Adipose tissue (tissue), 3 donors: ENCODE results near the gene RAB44. TPM values are rescaled to one million over a fixed set of nuclear protein-coding genes. Genes with fewer than 3 reads are reported as not detected.

Experiments used
- H3K27ac ChIP-seq: one replicate; pipeline ENCODE4 v1.5.1; 2013; ENCODE audit warnings: low read depth, low read length
- WGBS, 3 donors: extraction: QIAGEN DNeasy Blood & Tissue Kit; methylation state at CpG; one replicate each; pipeline ENCODE4 v1.1.7; 2013; 5-methylcytosine and 5-hydroxymethylcytosine counted together
- polyA plus RNA-seq, 3 donors: library from polyadenylated mRNA; stranded (reverse); fragments of 200-250 nt; gene quantifications; one replicate each; pipeline ENCODE4 v1.2.3, GENCODE V29; 2013
- donor health status: healthy with polysubstance abuse.
- donor health status: Bipolar disorder and iron deficiency.
- donor health status: healthy.

Gene RAB44
- polyA plus RNA-seq, 3 donors: 0.07 to 0.19 (median 0.11) TPM

- H3K27ac ChIP-seq: no peak overlapping the region
- WGBS, 3 donors: 92 to 99% (median 97%) methylated on average over 6 of the region's 6 CpGs
These were observed 13.2 kb upstream of the RAB44 start for GRCh38 chr6:36684447-36684812.

GRCh38 chr6:36685166-36685924 is 12.3 kb upstream of the RAB44 start:
- 62 to 83% (median 67%) methylated on average over 20 of the region's 20 CpGs for WGBS, 3 donors
- no peak overlapping the region for H3K27ac ChIP-seq

- WGBS, 3 donors: 52 to 79% (median 55%) methylated on average over 11 of the region's 11 CpGs
- H3K27ac ChIP-seq: no peak overlapping the region
These were observed 11.5 kb upstream of the RAB44 start for GRCh38 chr6:36685926-36686667.

GRCh38 chr6:36686668-36687513 is 10.7 kb upstream of the RAB44 start:
- WGBS, 3 donors: 92 to 95% (median 94%) methylated on average over 10 of the region's 10 CpGs
- no peak overlapping the region for H3K27ac ChIP-seq

DNA sequence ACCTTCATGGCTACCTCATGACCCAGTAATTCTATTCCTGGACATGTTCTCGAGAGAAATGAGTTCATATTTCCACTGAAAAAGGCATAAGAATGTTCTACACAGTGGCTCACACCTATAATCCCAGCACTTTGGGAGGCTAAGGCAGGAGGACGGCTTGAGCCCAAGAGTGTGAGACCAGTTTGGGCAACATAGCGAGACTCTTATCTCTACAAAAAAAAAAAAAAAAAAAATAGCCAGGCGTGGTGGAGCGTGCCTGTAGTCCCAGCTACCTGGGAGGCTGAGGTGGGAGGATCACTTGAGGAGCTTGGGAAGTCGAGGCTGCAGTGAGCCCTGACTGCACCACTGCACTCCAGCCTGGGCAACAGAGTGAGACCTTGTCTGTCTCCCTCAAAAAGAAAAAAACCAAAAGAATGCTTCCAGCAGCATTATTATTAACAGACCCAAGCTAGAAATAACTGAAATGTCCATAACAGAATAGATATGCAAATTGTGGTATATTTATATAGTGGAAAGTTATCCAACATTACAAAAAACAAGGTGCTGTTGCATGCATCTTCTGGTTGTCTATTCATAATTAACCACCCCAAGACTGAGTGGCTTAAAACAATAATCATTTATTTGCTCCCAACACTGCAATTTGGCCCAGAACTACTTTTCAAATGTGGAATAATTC is 9.4 kb upstream of the RAB44 start:
- 92 to 96% (median 94%) methylated on average over 6 of the region's 6 CpGs for WGBS, 3 donors
- H3K27ac ChIP-seq: no peak overlapping the region

DNA sequence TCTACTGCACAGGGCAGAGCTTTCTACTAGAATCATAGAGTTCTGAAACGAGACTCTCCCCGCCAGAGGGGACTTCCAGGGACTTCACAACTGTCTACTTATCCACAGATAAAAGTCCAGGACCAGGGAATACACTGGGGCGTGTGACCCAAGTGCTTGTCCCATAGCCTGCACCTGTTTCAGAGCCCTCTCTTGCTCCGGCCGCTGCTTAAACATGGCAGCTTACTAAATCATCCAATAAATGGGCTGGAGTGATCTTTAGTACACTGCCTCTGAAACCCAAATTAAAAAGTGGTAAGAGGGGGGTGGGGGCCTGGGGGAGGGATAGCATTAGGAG is 8.9 kb upstream of the RAB44 start:
- no peak overlapping the region for H3K27ac ChIP-seq
- WGBS, 3 donors: 90 to 93% (median 91%) methylated on average over 5 of the region's 5 CpGs

GRCh38 chr6:36691011-36691410 is 6.6 kb upstream of the RAB44 start:
- no peak overlapping the region for H3K27ac ChIP-seq
- 89 to 94% (median 94%) methylated on average over 4 of the region's 4 CpGs for WGBS, 3 donors

DNA sequence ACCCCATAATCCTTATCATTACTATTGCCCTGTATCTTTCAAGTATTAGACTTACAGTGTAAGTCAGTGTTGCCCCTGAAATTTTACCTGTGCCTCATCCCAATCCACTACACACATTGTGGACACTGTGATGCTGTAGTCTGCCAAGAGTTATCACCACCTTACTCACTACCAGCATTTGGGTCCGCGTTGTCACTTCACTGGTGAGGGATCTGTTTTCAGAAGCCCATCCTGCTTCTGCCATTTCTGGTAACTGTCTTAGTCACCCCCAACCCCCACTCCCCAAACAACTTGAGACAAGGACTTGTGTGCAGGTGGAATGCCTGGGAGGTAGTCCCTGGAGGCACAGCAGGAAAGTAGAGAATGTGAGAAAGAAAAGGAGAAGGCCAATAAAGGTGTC is 6.0 kb upstream of the RAB44 start:
- 95 to 100% (median 97%) methylated on average over 2 of the region's 2 CpGs for WGBS, 3 donors
- no peak overlapping the region for H3K27ac ChIP-seq

GRCh38 chr6:36692220-36692619 is 5.4 kb upstream of the RAB44 start:
- H3K27ac ChIP-seq: no peak overlapping the region
- WGBS, 3 donors: 47 to 89% (median 48%) methylated on average over 3 of the region's 3 CpGs

- WGBS, 3 donors: 61 to 82% (median 77%) methylated on average over 27 of the region's 27 CpGs
These were observed 4.5 kb upstream of the RAB44 start for GRCh38 chr6:36692861-36693702.

GRCh38 chr6:36694616-36695015 is 3.0 kb upstream of the RAB44 start:
- H3K27ac ChIP-seq: no peak overlapping the region
- 84 to 96% (median 94%) methylated on average over 6 of the region's 6 CpGs for WGBS, 3 donors

More at GRCh38 chr6:36692861-36693702, 4.5 kb upstream of the RAB44 start:
- H3K27ac ChIP-seq: no peak overlapping the region

- 38 to 77% (median 75%) methylated on average over 2 of the region's 2 CpGs for WGBS, 3 donors
These were observed 2.2 kb upstream of the RAB44 start for GRCh38 chr6:36695414-36695813.

GRCh38 chr6:36698196-36698595 is 570 bp downstream of the RAB44 start:
- no peak overlapping the region for H3K27ac ChIP-seq
- 62 to 93% (median 62%) methylated on average over 6 of the region's 6 CpGs for WGBS, 3 donors

More at GRCh38 chr6:36695414-36695813, 2.2 kb upstream of the RAB44 start:
- H3K27ac ChIP-seq: no peak overlapping the region

DNA sequence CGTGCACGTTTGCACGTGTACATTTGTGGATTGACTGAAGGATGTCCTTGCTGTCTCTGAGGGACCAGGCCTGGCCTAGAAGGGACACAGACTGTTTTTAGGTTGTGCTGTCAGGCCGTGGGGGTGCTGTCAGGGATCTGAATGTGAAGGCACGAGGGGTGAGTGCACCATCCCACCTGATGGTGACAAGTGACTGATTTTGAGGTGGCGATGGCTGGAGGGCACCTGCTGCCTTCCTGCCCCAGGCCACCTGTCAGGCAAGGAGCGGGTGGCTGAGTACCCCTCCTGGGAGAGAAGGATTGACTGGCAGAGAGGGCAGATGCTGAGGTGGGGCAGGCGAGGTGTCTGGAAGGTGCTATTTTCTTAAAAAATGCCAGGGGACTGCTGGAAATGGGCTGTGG is 1.2 kb downstream of the RAB44 start:
- WGBS, 3 donors: 76 to 86% (median 83%) methylated on average over 8 of the region's 8 CpGs
- H3K27ac ChIP-seq: no peak overlapping the region

DNA sequence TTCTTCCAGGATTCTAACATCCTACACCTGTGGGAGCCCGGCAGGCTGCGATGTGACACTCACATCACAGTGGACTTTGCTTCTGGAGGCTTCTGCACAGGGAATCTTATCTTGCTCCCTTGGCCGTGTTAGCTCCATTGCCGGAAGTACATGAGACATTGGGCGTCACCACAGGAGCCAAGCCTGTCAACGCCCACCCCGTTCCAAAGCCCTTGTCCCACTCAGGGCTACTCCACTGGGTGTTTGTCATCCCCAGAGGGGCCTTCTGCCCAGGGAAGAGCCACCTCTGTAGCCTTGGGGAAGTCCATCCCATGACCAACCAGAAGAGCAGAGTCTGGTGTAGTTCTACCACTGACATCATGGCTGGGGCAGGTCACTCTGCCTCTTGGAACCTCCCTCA is 1.7 kb downstream of the RAB44 start:
- H3K27ac ChIP-seq: no peak overlapping the region
- 72 to 84% (median 74%) methylated on average over 7 of the region's 7 CpGs for WGBS, 3 donors

GRCh38 chr6:36700071-36700812 is 2.6 kb downstream of the RAB44 start:
- no peak overlapping the region for H3K27ac ChIP-seq
- 80 to 94% (median 83%) methylated on average over 7 of the region's 7 CpGs for WGBS, 3 donors

DNA sequence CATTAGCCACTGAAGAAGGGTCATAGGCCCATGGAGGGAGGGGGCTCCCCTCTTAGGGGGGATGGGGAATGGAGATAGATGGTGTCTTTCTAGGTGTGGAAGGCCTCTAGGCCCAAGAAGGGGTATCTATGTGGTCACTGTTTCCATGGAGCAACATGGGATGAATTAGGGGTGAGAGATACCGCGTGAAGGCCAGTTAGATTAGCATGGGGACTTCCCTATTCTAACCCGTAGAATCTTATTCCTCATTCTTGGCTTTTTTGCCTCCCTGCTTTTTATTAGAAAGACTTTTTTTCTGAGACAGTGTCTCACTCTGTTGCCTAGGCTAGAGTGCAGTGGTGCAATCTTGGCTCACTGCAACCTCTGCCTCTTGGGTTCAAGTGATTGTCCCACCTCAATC is 3.2 kb downstream of the RAB44 start:
- WGBS, 3 donors: 64 to 73% (median 70%) methylated on average over 3 of the region's 3 CpGs
- H3K27ac ChIP-seq: no peak overlapping the region
